ENCODE results near the gene CPNE4.

The CPNE4 gene

GRCh38 chr3:131636266-131636775, 398.5 kb downstream of the CPNE4 start:
- no peaks in the 10 kb centered on the region for H3K36me3 ChIP-seq
- no peaks in the 10 kb centered on the region for H3K9me3 ChIP-seq
- no peaks in the 10 kb centered on the region for H3K27me3 ChIP-seq
- no peaks in the 10 kb centered on the region for H4K20me1 ChIP-seq
- no peak overlapping the region for H3K4me3 ChIP-seq
- no peak for TF ChIP-seq Cebpa-rat (IDR thresholded peaks at IDR 0.05)
- H3K27ac ChIP-seq, result no peak overlapping the region
- no peak overlapping the region for H3K9ac ChIP-seq
- H3K4me1 ChIP-seq, result no peaks in the 10 kb centered on the region
- H3K4me2 ChIP-seq, result no peak overlapping the region

- Histone ChIP-seq H3K4me2 (no peak overlapping the region), H3K27me3 (no peaks in the 10 kb centered on the region), H3K4me3 (no peak overlapping the region)
Observed at GRCh38 chr3:131630807-131631206, 404.0 kb downstream of the CPNE4 start.

GRCh38 chr3:131630097-131630496, 404.7 kb downstream of the CPNE4 start:
- no peaks in the 10 kb centered on the region for H3K9me3 ChIP-seq
- TF ChIP-seq Cebpa-rat (IDR thresholded peaks at IDR 0.05), result no peak
- no peak overlapping the region for H3K9ac ChIP-seq
- H4K20me1 ChIP-seq, result no peaks in the 10 kb centered on the region
- no peaks in the 10 kb centered on the region for H3K27me3 ChIP-seq
- H3K27ac ChIP-seq, result no peak overlapping the region
- H3K36me3 ChIP-seq, result no peaks in the 10 kb centered on the region
- no peak overlapping the region for H3K4me2 ChIP-seq
- no peaks in the 10 kb centered on the region for H3K4me1 ChIP-seq
- no peak overlapping the region for H3K4me3 ChIP-seq

More at GRCh38 chr3:131630807-131631206, 404.0 kb downstream of the CPNE4 start:
- no peak for TF ChIP-seq Cebpa-rat (IDR thresholded peaks at IDR 0.05)
- H3K4me1 ChIP-seq, result no peaks in the 10 kb centered on the region
- no peak overlapping the region for H3K27ac ChIP-seq
- no peak overlapping the region for H3K9ac ChIP-seq
- H3K36me3 ChIP-seq, result no peaks in the 10 kb centered on the region
- no peaks in the 10 kb centered on the region for H4K20me1 ChIP-seq
- no peaks in the 10 kb centered on the region for H3K9me3 ChIP-seq

GRCh38 chr3:131623431-131623830, 411.4 kb downstream of the CPNE4 start:
- H3K4me3 ChIP-seq, result no peak overlapping the region
- no peaks in the 10 kb centered on the region for H3K27me3 ChIP-seq
- H4K20me1 ChIP-seq, result no peaks in the 10 kb centered on the region
- no peak overlapping the region for H3K27ac ChIP-seq
- H3K36me3 ChIP-seq, result no peaks in the 10 kb centered on the region
- no peaks in the 10 kb centered on the region for H3K9me3 ChIP-seq
- H3K4me1 ChIP-seq, result no peaks in the 10 kb centered on the region
- H3K9ac ChIP-seq, result no peak overlapping the region
- TF ChIP-seq Cebpa-rat (IDR thresholded peaks at IDR 0.05), result no peak
- H3K4me2 ChIP-seq, result no peak overlapping the region

GRCh38 chr3:131622726-131623125, 412.1 kb downstream of the CPNE4 start:
- H3K36me3 ChIP-seq, result no peaks in the 10 kb centered on the region
- H3K4me1 ChIP-seq, result no peaks in the 10 kb centered on the region
- H3K4me3 ChIP-seq, result no peak overlapping the region
- H3K9me3 ChIP-seq, result no peaks in the 10 kb centered on the region
- no peak overlapping the region for H3K27ac ChIP-seq
- no peaks in the 10 kb centered on the region for H3K27me3 ChIP-seq
- H3K9ac ChIP-seq, result no peak overlapping the region
- H4K20me1 ChIP-seq, result no peaks in the 10 kb centered on the region
- no peak for TF ChIP-seq Cebpa-rat (IDR thresholded peaks at IDR 0.05)
- H3K4me2 ChIP-seq, result no peak overlapping the region

- no peak overlapping the region for H3K27ac ChIP-seq
- H3K36me3 ChIP-seq, result no peaks in the 10 kb centered on the region
- H3K4me3 ChIP-seq, result no peak overlapping the region
- TF ChIP-seq Cebpa-rat (IDR thresholded peaks at IDR 0.05), result no peak
- H4K20me1 ChIP-seq, result no peaks in the 10 kb centered on the region
- H3K4me2 ChIP-seq, result no peak overlapping the region
- H3K9me3 ChIP-seq, result no peaks in the 10 kb centered on the region
- no peak overlapping the region for H3K9ac ChIP-seq
- H3K4me1 ChIP-seq, result no peaks in the 10 kb centered on the region
- no peaks in the 10 kb centered on the region for H3K27me3 ChIP-seq
Observed at GRCh38 chr3:131620977-131621376, 413.8 kb downstream of the CPNE4 start.

GRCh38 chr3:131619821-131620220, 415.0 kb downstream of the CPNE4 start:
- Histone ChIP-seq H3K4me1 (no peaks in the 10 kb centered on the region), H4K20me1 (no peaks in the 10 kb centered on the region), H3K27me3 (no peaks in the 10 kb centered on the region), H3K9me3 (no peaks in the 10 kb centered on the region), H3K27ac (no peak overlapping the region), H3K4me3 (no peak overlapping the region), H3K36me3 (no peaks in the 10 kb centered on the region), H3K9ac (no peak overlapping the region), H3K4me2 (no peak overlapping the region)
- no peak for TF ChIP-seq Cebpa-rat (IDR thresholded peaks at IDR 0.05)

- no peaks in the 10 kb centered on the region for H4K20me1 ChIP-seq
- H3K4me1 ChIP-seq, result no peaks in the 10 kb centered on the region
- H3K4me2 ChIP-seq, result no peak overlapping the region
- no peaks in the 10 kb centered on the region for H3K9me3 ChIP-seq
- no peak overlapping the region for H3K4me3 ChIP-seq
- TF ChIP-seq Cebpa-rat (IDR thresholded peaks at IDR 0.05), result no peak
- H3K9ac ChIP-seq, result no peak overlapping the region
- H3K27ac ChIP-seq, result no peak overlapping the region
- no peaks in the 10 kb centered on the region for H3K27me3 ChIP-seq
- H3K36me3 ChIP-seq, result no peaks in the 10 kb centered on the region
Observed at GRCh38 chr3:131616719-131617118, 418.1 kb downstream of the CPNE4 start.

- Histone ChIP-seq H3K9me3 (no peaks in the 10 kb centered on the region), H3K4me3 (no peak overlapping the region), H3K27ac (no peak overlapping the region), H3K4me1 (peaks cover 5% of the 10 kb centered on the region; the same call in 1 of the 2 replicates), H3K36me3 (no peaks in the 10 kb centered on the region), H3K4me2 (no peak overlapping the region), H3K9ac (no peak overlapping the region), H4K20me1 (no peaks in the 10 kb centered on the region), H3K27me3 (no peaks in the 10 kb centered on the region)
- no peak for TF ChIP-seq Cebpa-rat (IDR thresholded peaks at IDR 0.05)
Observed at GRCh38 chr3:131612745-131613144, 422.1 kb downstream of the CPNE4 start.

GRCh38 chr3:131610174-131610573, 424.6 kb downstream of the CPNE4 start:
- H3K27ac ChIP-seq, result no peak overlapping the region
- no peak overlapping the region for H3K4me2 ChIP-seq
- peaks cover 5% of the 10 kb centered on the region; the same call in 1 of the 2 replicates for H3K4me1 ChIP-seq
- TF ChIP-seq Cebpa-rat (IDR thresholded peaks at IDR 0.05), result no peak
- no peaks in the 10 kb centered on the region for H3K36me3 ChIP-seq
- H3K9me3 ChIP-seq, result no peaks in the 10 kb centered on the region
- no peak overlapping the region for H3K4me3 ChIP-seq
- no peaks in the 10 kb centered on the region for H4K20me1 ChIP-seq
- no peaks in the 10 kb centered on the region for H3K27me3 ChIP-seq
- no peak overlapping the region for H3K9ac ChIP-seq

- no peak overlapping the region for H3K9ac ChIP-seq
- no peaks in the 10 kb centered on the region for H3K9me3 ChIP-seq
- H3K4me2 ChIP-seq, result no peak overlapping the region
- H3K4me1 ChIP-seq, result peaks cover 5% of the 10 kb centered on the region; the same call in 1 of the 2 replicates
- H3K36me3 ChIP-seq, result no peaks in the 10 kb centered on the region
- H4K20me1 ChIP-seq, result no peaks in the 10 kb centered on the region
- no peak overlapping the region for H3K27ac ChIP-seq
- no peak overlapping the region for H3K4me3 ChIP-seq
- TF ChIP-seq Cebpa-rat (IDR thresholded peaks at IDR 0.05), result no peak
- H3K27me3 ChIP-seq, result no peaks in the 10 kb centered on the region
Observed at GRCh38 chr3:131608741-131609140, 426.1 kb downstream of the CPNE4 start.
